ENCODE data around the gene VSTM5.
A peak's percentile ranks its signal among the peaks of the same experiment; 100 is the strongest.
"Not testable (repeated sequence)": the region's sequence is repeated elsewhere in the genome, so short reads cannot be mapped to it uniquely, and the experiment has no call there.

Gene VSTM5

GRCh38 chr11:93796441-93797231 lies 53.8 kb downstream of the VSTM5 start:
- no peak for DNase-seq

GRCh38 chr11:93791493-93791892 lies 58.9 kb downstream of the VSTM5 start:
- no peak for DNase-seq

DNA sequence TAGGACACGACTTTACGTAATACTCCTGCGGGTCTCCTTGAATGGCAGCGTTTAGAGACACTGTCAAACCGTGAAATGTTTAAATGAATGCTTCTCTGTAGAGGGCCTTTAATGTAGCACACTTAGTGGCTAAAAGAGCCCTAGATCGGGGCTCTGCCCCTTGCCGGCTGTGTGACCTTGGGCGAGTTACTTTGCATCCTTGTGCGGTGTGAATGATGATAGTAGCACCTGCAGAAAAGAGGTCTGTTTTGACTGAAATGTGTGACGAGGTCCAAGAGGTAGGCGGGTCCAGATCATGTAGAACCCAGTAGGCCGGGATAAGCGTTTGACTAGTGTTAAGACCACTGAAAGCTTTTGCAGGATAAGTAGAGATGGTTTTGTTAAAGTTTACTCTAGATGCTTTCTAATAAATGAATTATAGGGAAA lies 65.5 kb downstream of the VSTM5 start:
- DNase-seq: peak in 2 of 58 donors; percentile 16 to 40

DNA sequence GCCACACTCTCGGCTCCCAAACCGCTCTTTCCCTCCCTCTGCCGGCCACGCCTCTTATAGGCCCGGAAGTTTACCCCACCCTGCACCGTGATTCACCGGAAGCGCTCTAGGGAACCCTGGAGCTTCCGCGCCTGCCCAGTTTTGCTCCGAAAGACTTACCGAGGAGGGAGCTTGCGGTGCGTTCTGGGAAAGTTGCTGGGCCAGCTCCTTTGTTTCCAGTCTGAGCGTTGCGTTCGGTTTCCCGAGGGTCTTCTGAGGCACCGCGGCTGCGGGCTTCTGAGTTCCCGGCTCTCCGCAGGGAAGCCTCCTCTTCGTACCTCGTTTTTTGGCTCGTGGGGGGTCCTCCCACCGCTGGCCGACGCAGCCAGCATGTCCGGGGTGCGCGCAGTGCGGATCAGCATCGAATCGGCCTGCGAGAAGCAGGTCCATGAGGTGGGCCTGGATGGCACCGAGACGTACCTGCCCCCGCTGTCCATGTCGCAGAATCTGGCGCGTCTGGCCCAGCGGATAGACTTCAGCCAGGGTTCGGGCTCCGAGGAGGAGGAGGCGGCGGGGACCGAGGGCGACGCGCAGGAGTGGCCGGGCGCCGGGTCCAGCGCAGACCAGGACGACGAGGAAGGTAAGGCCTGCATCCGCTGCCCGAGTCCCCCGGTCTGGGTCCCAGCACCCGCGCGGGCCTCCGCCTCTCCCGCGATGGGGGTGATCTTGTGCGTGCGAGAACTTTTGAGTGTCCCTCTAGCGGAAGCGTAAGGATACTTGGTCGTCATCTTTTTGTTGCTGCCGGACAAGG lies 66.1 kb downstream of the VSTM5 start, which contains the start of gene MED17:
Gene MED17, plus strand, starts transcription at position 138 of the 790 bp plus-strand sequence. Its CDS starts 232 bp downstream, at position 370.
- peak; percentile 48 to 96 (median 91) for DNase-seq

- peak in 1 of 58 donors; percentile 75 for DNase-seq
Measured at GRCh38 chr11:93783765-93784144, 66.7 kb downstream of the VSTM5 start.

DNA sequence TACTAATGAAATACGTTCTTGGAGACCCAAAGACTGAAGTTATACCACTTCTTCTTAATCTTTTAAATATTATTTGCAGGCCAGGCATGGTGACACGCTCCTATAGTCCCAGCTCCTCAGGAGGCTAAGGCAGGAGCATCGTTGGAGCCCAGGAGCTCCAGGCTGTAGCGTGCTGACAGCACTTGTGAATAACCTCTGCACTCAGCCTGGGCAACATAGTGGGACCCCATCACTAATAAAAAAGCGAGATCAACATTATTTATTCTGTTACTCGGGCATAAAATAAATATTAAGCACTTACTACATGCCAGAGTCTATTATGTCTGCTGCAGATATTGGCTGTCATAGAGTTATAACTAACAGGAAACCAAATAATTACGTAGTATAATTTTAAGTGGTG lies 67.1 kb downstream of the VSTM5 start:
- no peak for DNase-seq

- DNase-seq: no peak
Measured at GRCh38 chr11:93775289-93775688, 75.1 kb downstream of the VSTM5 start.

DNA sequence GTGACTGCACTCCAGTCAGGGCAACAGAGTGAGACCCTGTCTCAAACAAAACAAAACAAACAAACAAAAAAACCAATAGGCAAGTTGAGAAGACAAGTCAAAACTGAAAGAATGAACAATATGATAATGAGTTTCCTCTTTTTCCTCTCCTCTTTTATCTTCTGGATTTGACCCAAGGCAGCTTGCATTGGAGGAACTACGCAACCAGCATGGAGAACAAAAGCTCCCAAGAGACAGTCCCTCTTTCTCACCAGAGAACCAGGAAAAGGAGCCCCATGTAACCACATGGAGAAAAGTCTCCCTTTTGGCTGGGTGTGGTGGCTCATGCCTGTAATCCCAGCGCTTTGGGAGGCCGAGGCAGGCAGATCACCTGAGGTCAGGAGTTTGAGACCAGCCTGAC lies 75.9 kb downstream of the VSTM5 start:
- DNase-seq: not testable (repeated sequence)

DNA sequence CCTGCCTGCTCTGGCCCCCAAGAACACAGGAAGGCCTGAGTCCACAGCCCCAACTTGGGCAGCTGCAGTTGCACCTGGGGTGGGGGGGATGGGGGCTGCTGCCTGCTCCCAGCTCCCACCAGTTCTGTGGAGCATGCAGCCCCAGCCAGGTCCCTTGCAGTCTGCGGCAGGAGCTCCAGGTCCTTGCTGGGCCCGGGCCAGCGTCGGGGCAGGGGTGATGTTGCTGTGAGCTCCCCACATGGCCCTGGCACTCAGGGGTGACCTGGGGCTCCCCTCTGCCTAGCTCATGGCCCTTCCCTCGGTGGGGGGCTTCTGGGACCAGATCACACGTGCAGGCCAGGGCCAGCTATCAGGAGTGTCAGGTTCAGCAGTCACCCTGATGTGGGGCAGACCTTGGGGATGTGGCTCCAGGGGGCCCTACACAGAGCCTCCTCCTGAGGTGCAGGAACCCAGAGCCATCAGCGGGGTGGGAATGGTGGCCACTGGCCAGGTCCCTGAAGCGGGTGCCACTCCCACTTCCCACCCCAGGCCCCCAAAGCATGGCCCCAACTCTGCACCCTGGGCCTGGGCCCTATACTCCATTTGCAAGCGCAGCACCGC lies 76.7 kb downstream of the VSTM5 start:
- DNase-seq: no peak

- no peak for DNase-seq
Measured at GRCh38 chr11:93773045-93773477, 77.4 kb downstream of the VSTM5 start.

- DNase-seq: no peak
Measured at GRCh38 chr11:93772123-93772522, 78.3 kb downstream of the VSTM5 start.

DNA sequence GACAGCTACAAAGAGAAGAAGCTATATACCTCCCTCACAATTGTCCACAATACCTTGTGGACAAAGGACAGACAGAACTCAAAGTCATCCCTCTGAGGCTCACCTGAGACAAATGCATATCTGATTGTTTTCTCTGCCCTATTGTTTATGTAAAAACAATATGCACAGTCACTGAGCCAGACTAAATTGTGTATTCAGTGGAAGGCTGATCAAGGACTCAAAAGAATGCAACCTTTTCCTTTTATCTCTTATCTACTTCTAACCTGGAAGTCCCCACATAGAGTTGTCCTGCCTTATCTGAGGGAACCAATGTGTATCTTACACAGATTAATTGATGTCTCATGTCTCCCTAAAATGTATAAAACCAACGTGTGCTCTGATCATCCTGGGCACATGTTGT lies 80.3 kb downstream of the VSTM5 start:
- DNase-seq: no peak

All from anterior cingulate cortex (tissue), 58 donors.